ENCODE measurements around the gene PRAC2. TPM values are rescaled to one million over a fixed set of nuclear protein-coding genes. Genes with fewer than 3 reads are reported as not detected.
A peak's percentile ranks its signal among the peaks of the same experiment; 100 is the strongest.

The PRAC2 gene
- total and polyA plus RNA-seq, 10 donors = not detected

GRCh38 chr17:48721009-48721402, 2.0 kb upstream of the PRAC2 start:
- Histone ChIP-seq H3K9me3 (no peaks in the 10 kb centered on the region), H3K4me3 (no peak overlapping the region), H3K27ac (no peak overlapping the region), H3K4me1 (peaks cover 16 to 57% (median 48%) of the 10 kb centered on the region in 6 donors), H3K36me3 (no peaks in the 10 kb centered on the region), H3K27me3 (replicated peaks in 1 of 7) (peaks cover 25 to 100% (median 100%) of the 10 kb centered on the region in 7 donors)
- intact Hi-C loops (cut with DNase I; ENCODE audit: low total_unique reads) = loop anchor here (10.0 kb wide), 2 partner anchors 154 to 866 kb away; partner anchors contain the start of gene SP6
- WGBS, 5 donors = 55 to 89% (median 83%) methylated on average over 1 of the region's 1 CpG
- no peak for DNase-seq
- TF ChIP-seq, protein P1, sequence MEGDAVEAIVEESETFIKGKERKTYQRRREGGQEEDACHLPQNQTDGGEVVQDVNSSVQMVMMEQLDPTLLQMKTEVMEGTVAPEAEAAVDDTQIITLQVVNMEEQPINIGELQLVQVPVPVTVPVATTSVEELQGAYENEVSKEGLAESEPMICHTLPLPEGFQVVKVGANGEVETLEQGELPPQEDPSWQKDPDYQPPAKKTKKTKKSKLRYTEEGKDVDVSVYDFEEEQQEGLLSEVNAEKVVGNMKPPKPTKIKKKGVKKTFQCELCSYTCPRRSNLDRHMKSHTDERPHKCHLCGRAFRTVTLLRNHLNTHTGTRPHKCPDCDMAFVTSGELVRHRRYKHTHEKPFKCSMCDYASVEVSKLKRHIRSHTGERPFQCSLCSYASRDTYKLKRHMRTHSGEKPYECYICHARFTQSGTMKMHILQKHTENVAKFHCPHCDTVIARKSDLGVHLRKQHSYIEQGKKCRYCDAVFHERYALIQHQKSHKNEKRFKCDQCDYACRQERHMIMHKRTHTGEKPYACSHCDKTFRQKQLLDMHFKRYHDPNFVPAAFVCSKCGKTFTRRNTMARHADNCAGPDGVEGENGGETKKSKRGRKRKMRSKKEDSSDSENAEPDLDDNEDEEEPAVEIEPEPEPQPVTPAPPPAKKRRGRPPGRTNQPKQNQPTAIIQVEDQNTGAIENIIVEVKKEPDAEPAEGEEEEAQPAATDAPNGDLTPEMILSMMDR (IDR thresholded peaks at IDR 0.05 in 8 of 11, conservative IDR thresholded peaks at IDR 0.05 in 3 of 11) = no peak
- TF ChIP-seq POLR2AphosphoS5 (IDR thresholded peaks at IDR 0.05) (no peak), POLR2A (IDR thresholded peaks at IDR 0.05) (no peak)

DNA sequence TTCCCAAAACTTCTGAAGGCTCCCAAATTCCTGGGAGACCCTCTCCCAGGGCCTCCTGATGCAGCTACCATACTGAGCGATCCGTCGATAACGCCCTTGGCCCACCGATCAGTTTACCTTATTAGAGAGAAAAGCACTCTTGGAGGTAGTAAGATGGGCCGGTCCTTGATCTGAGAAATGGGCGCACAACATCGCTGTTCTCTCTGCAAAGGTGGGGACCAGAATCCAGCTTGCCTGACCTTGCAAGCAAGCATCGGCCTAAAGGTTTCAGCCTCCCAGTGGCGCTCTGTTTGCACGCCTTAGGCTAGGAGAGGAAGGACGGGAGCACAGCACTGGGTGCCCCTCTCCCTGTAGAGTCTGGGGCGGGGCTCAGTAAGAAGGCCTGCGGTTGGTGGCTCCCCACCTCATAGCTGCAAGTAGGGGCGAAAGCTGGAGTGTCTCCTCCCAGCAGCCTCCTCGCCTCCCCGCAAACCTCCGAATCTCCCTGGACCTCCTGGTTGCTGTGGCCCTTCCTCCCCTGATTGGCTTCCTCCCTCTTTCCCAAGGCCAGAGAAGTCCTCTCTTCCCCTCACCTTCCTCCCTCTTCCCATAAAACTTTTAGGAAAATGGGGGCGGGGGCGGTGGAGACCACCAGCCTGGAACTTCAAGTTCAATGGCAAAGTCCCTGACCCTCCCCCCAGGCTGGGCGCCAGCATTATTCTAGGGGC, 631 bp upstream of the PRAC2 start, which contains the start of gene PRAC1:
TSS of gene PRAC1 (minus strand) at position 318 of the 707 bp plus-strand sequence. CDS start at position 192, 126 bp downstream.
- Histone ChIP-seq H3K4me3 (peak within 1 kb of the TSS in 3 of 8 donors; percentile 3 to 48 (median 15)), H3K36me3 (no peaks in the 10 kb centered on the region), H3K27ac (no peak within 1 kb of the TSS), H3K9me3 (no peaks in the 10 kb centered on the region), H3K4me1 (peaks cover 16 to 64% (median 48%) of the 10 kb centered on the region in 6 donors), H3K27me3 (replicated peaks in 1 of 7) (peaks cover 28 to 100% (median 100%) of the 10 kb centered on the region in 7 donors)
- DNase-seq = no peak
- TF ChIP-seq POLR2AphosphoS5 (IDR thresholded peaks at IDR 0.05) (no peak), POLR2A (IDR thresholded peaks at IDR 0.05) (no peak)
- TF ChIP-seq, protein P1 (IDR thresholded peaks at IDR 0.05 in 8 of 11, conservative IDR thresholded peaks at IDR 0.05 in 3 of 11) = no peak
- WGBS, 5 donors = 8 to 12% (median 10%) methylated on average over 15 to 21 of the region's 21 CpGs
- intact Hi-C loops (cut with DNase I; ENCODE audit: low total_unique reads) = loop anchor here (10.0 kb wide), 2 partner anchors 152 to 868 kb away; partner anchors contain the start of gene SP6

DNA sequence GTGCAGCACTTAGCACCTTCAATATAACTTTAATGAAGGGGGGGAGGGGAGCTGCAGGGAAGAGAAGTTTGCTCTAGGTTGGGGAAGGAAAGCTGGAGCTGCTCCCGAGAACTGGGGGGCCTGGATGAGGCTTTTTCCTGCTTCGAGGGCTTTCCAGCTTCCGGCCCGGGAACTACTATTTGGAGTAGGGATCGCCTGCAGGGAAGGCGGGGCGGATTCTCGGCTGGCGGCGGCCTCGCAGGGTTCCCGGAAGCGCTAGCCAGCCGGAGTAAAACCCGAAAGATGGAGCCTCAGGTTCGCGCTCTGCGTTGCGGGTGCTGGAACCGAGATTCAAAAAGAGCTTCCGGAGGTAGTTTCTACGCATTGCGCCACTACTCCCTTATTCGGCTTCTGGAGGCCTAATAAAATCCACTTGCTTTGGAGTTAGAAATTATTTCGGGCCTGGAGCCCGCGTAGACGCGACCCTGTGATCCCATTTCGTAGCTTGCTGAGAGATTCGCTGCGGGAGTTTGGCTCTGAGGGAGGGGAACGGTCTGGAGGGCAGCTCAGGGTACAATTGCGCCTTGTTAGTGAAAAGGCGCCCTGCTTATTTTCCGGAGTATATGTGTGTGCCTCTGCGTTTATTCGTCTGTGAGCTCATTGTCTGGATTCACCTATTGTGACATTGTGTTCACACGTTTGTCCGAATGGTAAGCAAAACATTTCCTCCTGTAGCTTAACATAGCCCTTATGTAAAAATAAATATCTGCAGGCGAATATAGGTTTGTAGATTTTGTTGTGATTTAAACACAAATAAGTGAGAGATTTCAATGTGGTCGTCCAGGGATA, 652 bp downstream of the PRAC2 start:
- DNase-seq = no peak
- Histone ChIP-seq H3K9me3 (no peaks in the 10 kb centered on the region), H3K4me3 (peak overlapping the region in 3 of 8 donors; percentile 3 to 48 (median 15)), H3K4me1 (peaks cover 16 to 67% (median 50%) of the 10 kb centered on the region in 6 donors), H3K27ac (no peak overlapping the region), H3K27me3 (replicated peaks in 1 of 7) (peaks cover 33 to 100% (median 100%) of the 10 kb centered on the region in 7 donors), H3K36me3 (no peaks in the 10 kb centered on the region)
- TF ChIP-seq POLR2A (IDR thresholded peaks at IDR 0.05) = no peak
- TF ChIP-seq, protein P1 (IDR thresholded peaks at IDR 0.05 in 8 of 11, conservative IDR thresholded peaks at IDR 0.05 in 3 of 11) = no peak
- TF ChIP-seq POLR2AphosphoS5 (IDR thresholded peaks at IDR 0.05) = no peak
- intact Hi-C loops (cut with DNase I; ENCODE audit: low total_unique reads) = loop anchor here (2.0 to 10.0 kb wide), 3 partner anchors 67 to 869 kb away; partner anchors contain the start of gene SP6
- WGBS, 5 donors = 6 to 10% (median 7%) methylated on average over 42 of the region's 42 CpGs

Measured in spleen (tissue), 11 donors.